Measurements from ENCODE around the gene DISP3.

GRCh38 chr1:11493972-11494655 lies 15.2 kb downstream of the DISP3 start:
- no peak for TF ChIP-seq POLR2A (IDR thresholded peaks at IDR 0.05)
- no peak for TF ChIP-seq CTCF (IDR thresholded peaks at IDR 0.05 in 8 of 11, conservative IDR thresholded peaks at IDR 0.05 in 3 of 11)
- TF ChIP-seq POLR2AphosphoS5 (IDR thresholded peaks at IDR 0.05), result no peak

Measured in spleen (tissue), 7 donors.